ENCODE data around the gene ANXA7.
"Not testable (repeated sequence)": the region's sequence is repeated elsewhere in the genome, so short reads cannot be mapped to it uniquely, and the experiment has no call there.

Gene ANXA7

DNA sequence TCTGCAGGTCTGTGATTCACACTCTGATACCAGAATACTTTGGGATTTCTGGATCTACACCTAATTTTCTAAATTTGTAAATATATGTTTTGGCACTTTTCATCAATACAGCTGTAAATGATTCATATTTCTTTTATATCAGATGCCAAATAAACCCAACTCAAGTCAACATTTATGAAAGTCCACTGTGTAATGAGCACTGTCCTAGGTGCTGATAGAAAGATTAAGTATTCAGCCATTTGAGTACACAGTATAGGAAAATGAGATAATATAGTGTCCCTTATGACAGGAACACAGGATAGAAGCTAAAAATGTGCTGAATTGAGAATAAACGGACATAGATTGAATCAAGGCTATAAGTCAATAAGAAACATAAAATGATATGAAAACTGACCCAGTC, 6.4 kb downstream of the ANXA7 start:
- DNase-seq (ENCODE audit: low read depth): no peak

DNA sequence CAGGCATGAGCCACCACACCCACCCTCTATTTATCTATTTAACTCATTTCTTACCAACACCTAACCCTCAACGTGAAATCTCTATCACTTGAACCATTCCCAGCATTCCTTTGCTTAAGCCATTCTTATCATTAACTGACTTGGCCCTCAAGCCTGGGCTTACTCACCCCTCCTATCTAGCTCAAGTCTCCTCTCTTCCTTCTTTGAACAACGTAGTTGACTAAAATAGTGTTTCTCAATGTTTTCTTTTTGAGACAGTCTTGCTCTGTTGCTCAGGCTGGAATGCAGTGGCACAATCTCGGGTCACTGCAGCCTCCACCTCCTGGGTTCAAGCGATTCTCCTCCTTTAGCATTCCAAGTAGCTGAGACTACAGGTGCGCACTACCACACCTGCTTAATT, 7.0 kb downstream of the ANXA7 start:
- no peak for DNase-seq (ENCODE audit: low read depth)

DNA sequence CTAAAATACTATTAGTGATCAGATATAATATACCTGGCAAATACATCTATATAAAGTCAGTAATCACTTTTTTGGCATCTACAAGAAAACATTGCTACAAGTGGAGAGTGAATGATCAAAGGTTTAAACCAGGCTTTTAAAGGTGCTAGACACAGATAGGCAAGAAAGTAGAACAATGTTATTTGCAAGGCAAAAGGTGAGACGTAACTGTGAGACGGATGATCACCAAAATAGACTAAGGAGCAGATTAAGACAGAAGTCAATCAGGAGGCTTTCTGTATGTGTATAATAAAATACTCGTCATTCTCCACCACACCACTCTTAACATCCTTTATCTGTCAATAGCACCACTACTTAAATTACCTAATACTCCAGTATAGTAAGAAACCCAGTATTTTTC, 8.3 kb downstream of the ANXA7 start:
- DNase-seq (ENCODE audit: low read depth): no peak

DNA sequence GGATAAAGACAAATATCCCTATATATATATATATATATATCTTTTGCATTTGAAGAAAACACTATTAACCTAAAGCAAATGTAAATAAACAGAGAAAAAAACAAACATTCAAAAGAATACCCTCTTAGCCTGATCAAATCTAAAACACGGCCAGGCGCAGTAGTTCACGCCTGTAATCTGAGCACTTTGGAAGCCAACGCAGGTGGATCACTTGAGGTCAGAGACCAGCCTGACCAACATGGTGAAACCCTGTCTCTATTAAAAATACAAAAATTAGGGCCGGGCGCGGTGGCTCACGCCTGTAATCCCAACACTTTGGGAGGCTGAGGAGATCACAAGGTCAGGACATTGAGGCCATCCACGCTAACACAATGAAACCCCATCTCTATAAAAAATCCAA, 9.2 kb downstream of the ANXA7 start:
- no peak for DNase-seq (ENCODE audit: low read depth)

DNA sequence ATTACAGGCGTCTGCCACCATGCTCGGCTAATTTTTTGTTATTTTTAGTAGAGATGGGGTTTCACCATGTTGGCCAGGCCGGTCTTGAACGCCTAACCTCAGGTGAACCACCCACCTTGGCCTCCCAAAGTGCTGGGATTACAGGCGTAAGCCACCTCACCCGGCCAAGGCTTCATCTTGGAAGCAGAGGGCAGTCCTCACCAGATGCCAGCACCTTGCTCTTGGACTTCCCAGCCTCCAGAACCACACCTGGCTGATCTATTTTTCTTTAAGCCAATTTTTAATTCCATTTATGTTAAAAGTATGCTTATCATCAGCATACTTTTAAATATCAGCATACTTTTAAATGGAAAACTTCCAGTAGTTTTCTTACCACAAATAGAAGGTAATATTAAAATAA, 12.2 kb downstream of the ANXA7 start:
- no peak for DNase-seq (ENCODE audit: low read depth)

DNA sequence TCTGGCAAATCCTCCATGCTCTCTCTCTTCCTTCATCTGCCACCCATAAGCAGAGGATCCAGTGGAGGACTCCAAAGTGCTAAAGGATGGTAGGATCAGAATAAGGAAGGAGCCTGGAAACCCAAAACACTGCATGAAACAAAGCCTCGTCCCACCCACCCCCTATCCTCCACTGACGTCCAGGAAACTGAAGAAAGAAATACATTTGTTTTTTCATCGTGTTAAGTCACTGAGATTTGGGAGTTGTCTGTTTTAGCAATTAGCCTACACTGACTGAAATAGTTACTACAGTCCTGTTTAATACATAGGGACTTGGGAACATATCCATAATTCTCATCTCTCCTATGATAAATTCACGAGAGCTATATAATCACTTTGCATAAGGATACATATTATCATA, 14.8 kb downstream of the ANXA7 start:
- no peak for DNase-seq (ENCODE audit: low read depth)

DNA sequence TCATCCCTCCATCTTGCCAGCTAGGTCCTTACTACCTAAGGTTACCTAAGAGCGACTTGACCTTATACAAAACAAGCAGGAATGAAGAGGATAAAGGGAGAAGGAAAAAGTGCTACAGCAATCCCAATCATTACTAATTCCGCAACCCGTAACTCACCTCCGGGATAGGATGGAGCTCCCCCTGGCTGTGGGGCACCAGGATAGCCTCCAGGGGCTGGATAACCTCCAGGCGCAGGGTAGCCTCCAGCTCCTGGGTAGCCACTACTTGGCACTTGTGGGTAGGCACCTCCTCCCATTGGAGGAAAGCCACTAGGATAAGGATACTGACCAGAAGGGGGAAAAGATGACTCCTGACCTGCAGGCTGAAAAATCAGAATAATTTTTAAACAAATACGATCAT, 15.8 kb downstream of the ANXA7 start:
- no peak for DNase-seq (ENCODE audit: low read depth)

DNA sequence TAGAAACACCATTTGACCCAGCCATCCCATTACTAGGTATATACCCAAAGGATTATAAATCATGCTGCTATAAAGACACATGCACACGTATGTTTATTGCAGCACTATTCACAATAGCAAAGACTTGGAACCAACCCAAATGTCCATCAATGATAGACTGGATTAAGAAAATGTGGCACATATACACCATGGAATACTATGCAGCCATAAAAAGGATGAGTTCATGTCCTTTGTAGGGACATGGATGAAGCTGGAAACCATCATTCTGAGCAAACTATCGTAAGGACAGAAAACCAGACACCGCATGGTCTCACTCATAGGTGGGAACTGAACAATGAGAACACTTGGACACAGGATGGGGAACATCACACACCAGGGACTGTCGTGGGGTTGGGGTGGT, 19.5 kb downstream of the ANXA7 start:
- not testable (repeated sequence) for DNase-seq (ENCODE audit: low read depth)

DNA sequence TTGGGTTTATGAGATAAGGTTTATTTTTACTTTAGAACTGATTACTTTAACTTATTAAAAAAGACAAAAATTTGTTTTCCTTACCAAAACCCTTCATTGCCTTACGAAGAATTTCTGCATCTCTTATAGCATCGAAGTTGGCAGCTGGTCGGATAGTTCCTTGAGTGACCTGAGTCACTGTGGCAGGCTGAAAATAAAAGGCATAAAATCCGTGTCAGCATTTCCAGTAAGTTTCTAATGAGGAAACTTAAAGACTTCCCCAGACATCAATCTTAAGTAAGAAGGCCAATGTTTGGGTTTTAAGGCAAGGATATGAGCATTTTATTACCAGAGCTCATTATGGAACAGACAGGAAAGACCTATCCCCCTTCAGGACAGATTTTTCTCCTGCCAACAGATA, 25.6 kb downstream of the ANXA7 start:
- DNase-seq (ENCODE audit: low read depth): no peak

DNA sequence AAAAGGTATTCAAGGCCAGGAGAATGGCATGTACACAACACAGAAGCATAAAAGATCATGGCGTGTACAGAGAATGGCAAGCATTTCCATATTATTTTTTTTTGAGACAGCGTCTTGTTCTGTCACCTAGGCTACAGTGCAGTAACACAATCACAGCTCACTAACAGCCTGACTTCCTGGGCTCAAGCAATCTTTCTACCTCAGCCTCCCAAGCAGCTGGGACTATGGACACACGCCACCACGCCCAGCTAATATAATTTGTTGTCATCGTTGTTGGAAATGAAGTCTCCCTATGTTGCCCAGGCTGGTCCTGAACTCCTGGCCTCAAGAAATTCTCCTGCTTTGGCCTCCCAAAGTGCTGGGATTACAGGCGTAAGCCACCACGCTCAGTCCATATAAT, 27.3 kb downstream of the ANXA7 start:
- DNase-seq (ENCODE audit: low read depth): no peak

DNA sequence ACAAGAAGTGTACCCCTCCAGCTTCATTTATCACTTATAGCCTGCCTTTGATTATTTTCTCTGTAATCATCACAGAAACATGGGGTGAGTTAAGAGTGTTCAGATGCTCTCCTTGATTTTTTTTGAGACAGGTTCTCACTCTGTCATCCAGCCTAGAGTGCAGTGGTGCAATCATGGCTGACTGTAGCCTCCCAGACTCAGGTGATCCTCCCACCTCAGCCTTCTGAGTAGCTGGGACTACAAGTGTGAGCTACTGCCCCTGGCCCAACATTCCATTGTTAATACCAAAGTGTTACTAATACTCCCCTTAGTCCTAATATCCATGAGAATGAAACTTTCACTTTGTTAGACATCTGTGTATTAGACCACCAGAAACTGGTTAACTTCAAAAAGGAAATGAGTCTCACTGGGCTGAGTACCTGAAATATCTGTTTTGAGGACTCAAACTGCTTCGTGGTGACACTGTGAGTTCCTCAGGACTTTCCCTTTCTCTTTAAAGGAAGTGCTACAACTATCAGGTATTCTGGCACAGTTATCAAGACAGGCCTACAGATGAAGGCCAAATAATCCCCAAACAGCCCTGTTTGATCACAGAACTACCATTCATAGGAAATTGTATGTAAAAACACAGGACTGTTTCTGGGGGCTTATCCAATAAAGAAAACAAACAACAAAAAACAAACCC, 34.7 kb downstream of the ANXA7 start:
- DNase-seq (ENCODE audit: low read depth): no peak

DNA sequence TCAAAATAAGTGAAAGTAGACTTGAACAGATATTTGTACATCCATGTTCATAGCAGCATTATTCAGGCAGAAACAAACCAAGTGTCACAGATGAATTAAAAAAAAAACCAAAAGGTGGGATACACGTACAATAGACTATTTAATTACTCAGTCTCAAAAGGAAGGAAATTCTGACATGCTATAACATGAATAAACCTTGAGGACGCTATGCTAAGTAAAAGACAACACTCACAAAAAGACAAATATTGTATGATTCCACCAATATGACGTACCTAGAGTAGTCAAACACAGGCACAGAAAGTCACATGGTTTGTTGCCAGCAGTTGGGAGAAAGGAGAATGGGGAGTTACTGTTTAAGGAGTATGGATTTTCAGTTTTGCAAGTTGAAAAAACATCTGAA, 37.2 kb downstream of the ANXA7 start:
- DNase-seq (ENCODE audit: low read depth): no peak

DNA sequence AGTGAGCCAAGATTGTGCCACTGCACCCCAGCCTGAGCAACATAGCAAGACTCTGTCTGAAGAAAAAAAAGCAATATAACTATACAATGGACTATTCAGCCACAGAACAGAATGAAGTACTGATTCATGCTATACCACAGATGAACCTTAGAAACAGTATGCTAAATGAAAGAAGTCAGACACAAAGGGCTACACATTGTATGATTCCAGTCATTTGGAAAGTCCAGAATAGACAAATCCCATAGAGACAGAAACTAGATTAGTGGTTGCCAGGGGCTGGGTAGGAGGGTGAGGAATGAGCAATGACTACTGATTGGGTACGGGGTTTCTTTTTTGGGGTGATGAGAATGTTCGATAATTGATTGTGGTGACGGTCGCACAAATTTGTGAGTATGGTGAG, 45.6 kb downstream of the ANXA7 start:
- DNase-seq (ENCODE audit: low read depth): no peak

DNA sequence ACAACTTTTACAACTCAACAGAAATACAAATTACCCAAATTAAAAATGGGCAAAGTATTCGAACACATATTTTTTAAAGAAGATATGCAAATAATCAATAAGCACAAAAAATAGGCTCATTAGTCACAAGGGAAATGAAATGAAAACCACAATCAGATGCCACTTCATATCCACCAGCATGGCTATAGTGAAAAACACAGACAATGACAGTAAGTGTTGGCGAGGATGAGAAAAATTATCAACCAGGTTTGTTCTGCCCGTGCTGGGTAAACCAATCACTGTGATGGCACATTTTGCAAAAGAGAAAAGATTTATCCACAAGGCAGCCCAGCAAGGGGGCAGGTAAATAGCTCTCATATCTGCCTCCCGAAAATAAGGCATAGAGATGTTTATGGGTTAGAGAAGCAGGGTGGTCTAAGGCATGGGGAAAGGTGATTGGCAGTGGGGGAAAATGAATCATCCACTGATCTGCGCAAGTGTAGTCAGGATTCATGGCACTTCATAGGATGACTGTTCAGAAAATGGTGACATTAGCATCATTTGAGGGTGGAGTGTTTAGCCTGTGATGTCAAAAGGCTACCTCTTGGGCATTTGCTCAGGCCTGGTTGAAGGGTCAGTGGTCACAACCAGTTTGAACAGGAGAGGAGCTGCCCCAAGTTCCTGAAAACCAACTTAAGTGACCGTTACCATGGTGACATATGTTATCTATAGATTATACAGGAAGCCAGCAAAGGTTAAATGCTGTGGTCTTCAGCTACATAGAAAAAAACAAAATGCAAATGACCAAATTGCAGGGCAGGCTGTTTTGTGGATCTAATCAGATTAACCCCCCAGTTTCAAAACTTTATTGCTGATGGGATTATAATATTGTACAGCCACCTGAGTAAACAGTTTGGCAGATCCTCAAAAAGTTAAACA, 47.2 kb downstream of the ANXA7 start:
- DNase-seq (ENCODE audit: low read depth): no peak

DNA sequence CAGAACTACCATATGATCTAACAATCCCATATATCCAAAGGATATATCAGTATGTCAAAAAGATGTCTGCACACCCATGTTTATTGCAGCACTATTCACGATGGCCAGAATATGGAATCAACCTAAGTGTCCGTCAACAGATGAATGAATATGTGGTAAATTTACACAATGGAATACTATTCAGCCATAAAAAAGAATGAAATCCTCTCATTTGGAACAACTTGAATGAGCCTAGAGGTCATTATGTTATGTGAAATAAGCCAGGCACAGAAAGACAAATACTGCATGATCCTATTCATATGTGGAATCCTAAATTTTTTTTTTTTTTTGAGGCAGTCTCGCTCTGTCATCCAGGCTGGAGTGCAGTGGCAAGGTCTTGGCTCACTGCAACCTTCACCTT, 48.9 kb downstream of the ANXA7 start:
- no peak for DNase-seq (ENCODE audit: low read depth)

DNA sequence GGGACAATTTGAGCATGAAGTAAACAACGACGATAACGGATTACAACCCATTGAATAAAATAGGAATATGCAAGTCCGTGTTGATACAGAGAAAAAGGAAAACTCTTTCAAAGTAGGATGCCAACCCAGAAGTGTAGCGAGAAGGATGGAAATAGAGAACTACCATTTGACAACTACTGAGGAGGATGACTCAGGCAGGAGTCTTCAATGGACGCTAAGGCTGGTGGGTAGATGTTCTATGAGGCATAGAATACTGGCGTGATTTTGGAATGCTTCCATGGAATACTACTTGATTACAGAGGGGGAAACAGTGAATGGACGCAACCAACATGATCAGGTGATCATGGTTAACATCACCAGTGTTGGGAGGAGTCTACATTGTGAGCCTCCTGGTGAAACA, 54.4 kb downstream of the ANXA7 start:
- no peak for DNase-seq (ENCODE audit: low read depth)

DNA sequence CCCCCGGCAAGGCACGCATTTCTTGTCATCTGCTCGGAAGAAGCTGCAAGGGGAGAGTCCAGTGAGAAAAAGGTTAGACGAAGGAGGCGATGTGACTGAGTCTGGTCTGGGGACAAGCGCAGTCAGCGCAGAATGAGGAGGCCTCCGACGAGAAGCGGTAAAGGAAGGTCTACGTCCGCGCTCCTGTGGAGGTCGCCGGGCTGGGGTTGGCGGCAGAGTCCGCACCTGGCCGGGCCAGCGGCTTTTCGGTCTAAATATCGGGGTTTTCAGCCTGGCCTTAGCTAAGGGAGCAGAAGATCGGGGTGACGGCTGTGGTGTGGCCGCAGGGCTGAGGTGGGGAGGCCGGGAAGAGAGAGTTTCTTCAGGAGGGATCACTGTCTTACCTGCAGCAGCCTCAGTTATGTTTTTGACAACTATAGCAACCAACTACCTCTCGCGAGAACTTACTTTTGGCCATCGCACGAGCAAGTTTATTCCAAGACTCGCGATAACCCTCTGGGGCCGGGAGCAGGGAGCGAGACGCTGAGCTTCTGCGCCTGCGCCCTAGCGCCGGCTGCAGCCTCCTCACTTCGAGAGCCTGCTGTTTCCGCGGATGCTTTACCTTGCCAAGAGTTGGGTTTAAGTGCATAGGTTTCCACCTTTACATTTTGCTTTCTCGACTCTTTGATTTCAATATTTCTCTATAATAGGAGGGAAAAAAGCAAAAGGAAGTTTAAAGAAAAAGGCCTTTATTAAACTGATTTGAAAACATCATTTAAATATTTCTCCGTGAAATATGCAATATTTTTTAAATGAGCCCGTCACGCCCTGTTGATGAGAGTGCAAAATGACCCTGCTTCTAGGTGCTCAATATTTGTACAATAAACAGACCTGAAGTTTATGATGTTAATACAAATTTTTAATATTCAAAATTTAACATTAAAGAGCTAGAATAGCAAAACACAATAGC, 55.3 kb downstream of the ANXA7 start, which contains the start of gene CFAP70:
Gene CFAP70 (minus strand): TSS at position 534 of the 949 bp plus-strand sequence. CDS start 4,068 bp downstream, outside the sequence.
- DNase-seq (ENCODE audit: low read depth): peak; percentile 83

DNA sequence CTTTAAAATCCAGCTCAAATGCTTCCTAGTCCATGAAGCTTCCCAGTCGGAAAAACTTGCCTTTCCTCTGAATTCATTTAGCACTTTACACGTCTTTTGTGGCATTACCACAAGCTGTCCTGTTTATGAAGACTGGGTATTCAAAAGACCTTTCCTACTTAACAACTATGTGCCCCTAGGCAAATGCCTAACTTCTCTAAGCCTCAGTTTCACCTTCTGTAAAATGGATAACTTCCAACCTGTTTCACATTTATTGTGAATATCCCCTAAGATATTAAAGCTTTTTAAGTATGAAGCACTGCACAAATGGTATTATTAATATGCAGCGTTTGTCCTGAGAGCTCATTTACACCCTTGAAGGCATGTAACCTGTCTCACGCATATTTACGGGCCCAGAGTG, 56.0 kb downstream of the ANXA7 start:
- DNase-seq (ENCODE audit: low read depth): no peak

DNA sequence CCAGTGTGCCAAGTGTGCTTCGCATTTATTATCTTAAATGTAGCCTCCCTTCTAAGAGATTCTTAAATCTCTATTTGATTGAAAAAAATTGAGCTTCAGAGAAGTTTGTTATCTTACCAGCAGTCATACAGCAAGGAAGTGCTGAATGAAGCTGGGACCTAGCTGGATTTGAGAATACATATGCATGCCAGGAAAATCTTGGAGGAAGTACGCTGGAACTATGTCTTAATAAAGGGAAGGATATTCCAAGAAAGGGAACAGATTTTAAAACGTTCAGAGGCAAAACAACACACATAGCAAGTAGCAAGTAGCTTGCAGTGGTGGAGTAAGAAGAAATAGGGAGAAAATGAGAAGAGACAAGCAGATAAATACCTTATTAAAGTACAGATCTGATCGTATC, 56.7 kb downstream of the ANXA7 start:
- DNase-seq (ENCODE audit: low read depth): no peak

DNA sequence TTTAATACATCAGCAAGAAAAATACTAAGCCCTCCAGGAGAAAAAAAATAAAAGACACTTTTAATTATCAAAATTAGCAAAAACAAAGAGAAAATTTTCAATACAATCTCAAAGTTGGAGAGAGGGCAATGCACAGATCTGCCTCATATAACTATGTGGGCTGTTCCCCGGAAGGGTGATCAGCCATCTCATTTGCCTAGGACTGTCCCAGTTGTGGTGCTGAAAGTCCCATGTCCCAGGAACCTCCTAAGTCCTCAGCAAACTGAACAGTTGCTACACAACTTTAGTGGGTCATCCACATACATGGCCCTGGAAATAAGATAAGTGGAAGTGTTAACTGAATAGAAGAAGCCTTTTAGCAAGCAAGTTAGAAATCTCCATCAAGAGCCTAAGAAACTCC, 69.6 kb downstream of the ANXA7 start:
- no peak for DNase-seq (ENCODE audit: low read depth)

DNA sequence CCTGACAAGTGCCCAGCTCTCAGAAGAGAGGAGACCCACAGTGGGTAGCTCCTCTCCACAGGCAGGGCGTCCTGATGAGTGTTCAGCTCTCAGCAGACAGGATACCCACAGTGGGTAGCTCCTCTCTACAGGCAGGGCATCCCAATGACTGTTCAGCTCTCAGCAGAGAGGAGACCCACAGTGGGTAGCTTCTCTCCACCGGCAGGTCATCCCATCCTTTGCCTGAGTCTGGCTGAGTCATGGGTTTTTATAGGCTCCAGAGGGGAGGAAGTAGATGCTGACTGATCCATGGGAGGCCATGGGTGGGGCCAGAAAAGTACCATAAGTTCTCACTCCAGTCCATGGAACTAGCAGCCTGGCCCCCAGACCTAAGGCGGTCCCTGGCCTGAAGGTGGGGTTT, 73.7 kb downstream of the ANXA7 start:
- no peak for DNase-seq (ENCODE audit: low read depth)

DNA sequence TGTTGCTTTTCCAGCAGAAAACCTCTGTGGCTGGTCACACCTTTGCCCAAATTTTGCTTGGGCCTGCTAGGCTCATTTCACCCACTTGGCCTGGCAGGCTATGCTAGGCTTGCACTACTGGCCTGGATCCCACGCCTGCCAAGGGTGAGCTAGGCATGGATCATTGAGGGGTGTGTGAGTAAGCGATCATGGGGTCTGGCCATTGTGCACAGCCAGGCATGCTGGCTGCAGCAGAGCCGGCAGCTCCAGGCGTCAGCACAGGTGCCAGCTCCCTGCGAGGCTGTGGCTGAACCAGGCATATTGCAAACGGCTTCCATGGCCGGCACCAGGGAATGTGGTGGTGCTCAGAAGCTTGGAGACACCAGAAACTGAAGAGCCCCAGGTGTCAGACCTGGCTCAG, 74.4 kb downstream of the ANXA7 start:
- DNase-seq (ENCODE audit: low read depth): no peak

All from activated gamma-delta T cell treated with anti-CD3 and anti-CD28 coated beads, Interleukin-2, amount 50 U/mL, for 16 hours (primary cell).